ENCODE data around the gene PDE2A. TPM values are rescaled to one million over a fixed set of nuclear protein-coding genes. Genes with fewer than 3 reads are reported as not detected.

The PDE2A gene
- total and polyA plus RNA-seq, 2 donors (not counting 1 experiment from before 2014, with no cell fraction given) = 0.88 to 2.9 TPM

- peak; percentile 56 for ATAC-seq (ENCODE audit: low read depth)
Measured at GRCh38 chr11:72584293-72584938, 89.8 kb downstream of the PDE2A start.

More at GRCh38 chr11:72584293-72584938, 89.8 kb downstream of the PDE2A start:
- Histone ChIP-seq H3K9ac (ENCODE audit: low read length) (peak overlapping the region; percentile 65), H3K27ac (ENCODE audit: low read length in 2 of 2) (no peak overlapping the region), H3K4me2 (replicated peaks; ENCODE audit: low read depth, low read length, poor library complexity, severe bottlenecking) (peak overlapping the region; percentile 92), H3K4me1 (ENCODE audit: control insufficient read depth in 2 of 2, insufficient read depth in 2 of 2, low read length in 2 of 2) (peaks cover 19 to 21% of the 10 kb centered on the region in 2 donors), H3K79me2 (ENCODE audit: control insufficient read depth, insufficient read depth, low read length) (no peaks in the 10 kb centered on the region), H3K36me3 (replicated peaks in 1 of 2; ENCODE audit: control extremely low read depth in 1 of 2, control insufficient read depth in 1 of 2, extremely low read depth in 1 of 2, insufficient read depth in 2 of 2, low read length in 1 of 2) (no peaks in the 10 kb centered on the region), H3K4me3 (ENCODE audit: control extremely low read depth in 1 of 5, extremely low read depth in 1 of 5, insufficient read depth in 1 of 5, low read depth in 2 of 5, low read length in 4 of 5) (peak overlapping the region in 4 of 5 experiments; percentile 45 to 58 (median 56)), H4K20me1 (ENCODE audit: control insufficient read depth, insufficient read depth, low read length, poor library complexity, severe bottlenecking) (no peaks in the 10 kb centered on the region), H2AFZ (ENCODE audit: insufficient read depth, low read depth, low read length, poor library complexity, severe bottlenecking) (peak overlapping the region; percentile 88), H3K27me3 (replicated peaks in 1 of 4; ENCODE audit: control extremely low read depth in 1 of 4, control insufficient read depth in 3 of 4, insufficient read depth in 4 of 4, low read length in 3 of 4) (peaks cover 0 to 36% (median 3%) of the 10 kb centered on the region in 4 experiments), H3K9me3 (ENCODE audit: control extremely low read depth in 1 of 3, control insufficient read depth in 2 of 3, insufficient read depth in 1 of 3, low read length in 2 of 3) (peaks cover 0 to 3% (median 0%) of the 10 kb centered on the region in 3 donors)
- peak; percentile 79 for DNase-seq
- POLR2A ChIA-PET = no interaction called here
- CTCF ChIA-PET = interaction anchor here (0.6 to 11.7 kb wide), 7 partner anchors 8 to 487 kb away, joined by 3 to 152 read pairs (median 3); no protein-coding TSS in a partner anchor
- intact Hi-C loops (cut with micrococcal nuclease) = no loop called here
- peaks cover 13% of the 10 kb centered on the region for H3K27me3 Mint-ChIP-seq
- 5% methylated on average over 55 of the region's 59 CpGs for WGBS (ENCODE audit: insufficient coverage)
- peaks cover 30% of the 10 kb centered on the region for H3K4me1 Mint-ChIP-seq
- H3K4me3 Mint-ChIP-seq = peak overlapping the region; percentile 97
- peak overlapping the region; percentile 91 for H3K27ac Mint-ChIP-seq
- H3K9me3 Mint-ChIP-seq (ENCODE audit: insufficient read depth) = no peaks in the 10 kb centered on the region
- TF ChIP-seq EZH2 (IDR thresholded peaks at IDR 0.05; ENCODE audit: borderline replicate concordance, insufficient read depth, low read depth, low read length, poor library complexity, severe bottlenecking) (no peak), CTCF (IDR thresholded peaks at IDR 0.05) (no peak)

Measured in B cell (primary cell).